ENCODE results near the gene TMEM239. TPM values are rescaled to one million over a fixed set of nuclear protein-coding genes. Genes with fewer than 3 reads are reported as not detected.
"Not testable (repeated sequence)": the region's sequence is repeated elsewhere in the genome, so short reads cannot be mapped to it uniquely, and the experiment has no call there.

TMEM239 gene
- not detected in 2 replicates for total RNA-seq (2014; rRNA removed; shearing (Covaris generic))
- not detected in 2 replicates for polyA plus RNA-seq (2015; cell fraction: cytosol; rRNA removed)
- polyA plus RNA-seq (2015; cell fraction: nucleus; rRNA removed), result not detected in 2 replicates

GRCh38 chr20:2816030-2816582, at the start of gene TMEM239:
TMEM239 (plus strand) TSS chr20:2816364; CDS start chr20:2816555, 191 bp downstream.
- no peak for DNase-seq (ENCODE audit: low read depth)

DNA sequence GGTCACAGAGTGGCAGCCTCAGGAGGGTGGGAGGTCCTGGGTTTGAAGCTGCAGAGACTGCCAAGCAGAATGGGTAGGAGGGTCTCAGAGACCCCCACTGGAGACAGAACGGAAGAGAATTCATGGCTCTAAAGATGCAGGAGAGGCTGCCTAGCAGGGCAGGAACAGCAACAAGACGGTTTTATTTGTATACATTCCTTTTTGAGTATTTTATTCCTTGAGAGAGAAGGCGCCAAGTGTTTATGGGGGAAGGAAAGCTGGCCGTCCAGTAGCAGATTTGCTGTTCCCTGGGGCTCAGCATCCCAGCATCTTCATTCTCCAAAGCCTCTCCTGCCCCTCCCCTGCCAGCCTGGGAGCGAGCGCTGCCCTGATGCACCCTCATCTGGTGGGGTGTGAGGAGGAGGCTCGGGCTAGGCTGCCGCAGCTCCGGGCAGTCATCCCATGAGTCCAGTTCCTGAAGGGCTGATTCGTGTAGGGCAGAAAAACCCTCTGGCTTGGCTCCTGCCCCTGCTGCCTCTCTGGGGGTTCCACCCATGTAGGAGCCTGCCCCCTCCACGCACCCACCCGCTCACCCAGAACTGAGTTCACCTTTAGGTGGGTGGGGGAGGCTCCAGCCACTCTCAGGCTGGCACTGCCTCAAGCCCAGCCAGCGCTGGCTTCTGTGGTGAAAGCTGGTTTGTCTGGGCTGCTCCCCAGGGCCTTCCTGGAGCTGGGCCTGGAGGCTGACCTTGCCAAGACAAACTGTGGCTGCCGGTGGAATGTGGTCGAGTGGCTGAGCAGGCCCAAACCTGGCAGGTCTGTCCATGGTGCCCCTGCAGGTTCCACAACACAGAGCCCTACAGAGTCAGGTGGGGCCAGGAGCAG, 48.2 kb upstream of the TMEM239 start:
- DNase-seq (ENCODE audit: low read depth), result peak; percentile 45

- no peak for DNase-seq (ENCODE audit: low read depth)
Observed at GRCh38 chr20:2768632-2769015, 47.5 kb upstream of the TMEM239 start.

DNA sequence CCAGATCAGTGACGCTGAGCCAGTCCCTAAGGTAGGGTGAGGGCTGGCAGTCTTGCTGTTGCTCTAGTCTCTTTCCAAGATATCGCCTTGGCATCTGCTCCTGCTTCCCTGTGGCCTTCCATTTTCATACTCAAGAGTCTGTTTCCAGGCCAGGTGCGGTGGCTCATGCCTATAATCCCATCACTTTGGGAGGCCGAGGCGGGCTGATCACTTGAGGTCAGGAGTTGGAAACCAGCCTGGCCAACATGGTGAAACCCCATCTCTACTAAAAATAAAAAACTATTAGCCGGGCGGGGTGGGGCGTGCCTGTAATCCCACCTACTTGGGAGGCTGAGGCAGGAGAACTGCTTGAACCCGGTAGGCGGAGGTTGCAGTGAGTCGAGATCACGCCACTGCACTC, 46.1 kb upstream of the TMEM239 start:
- not testable (repeated sequence) for DNase-seq (ENCODE audit: low read depth)

DNA sequence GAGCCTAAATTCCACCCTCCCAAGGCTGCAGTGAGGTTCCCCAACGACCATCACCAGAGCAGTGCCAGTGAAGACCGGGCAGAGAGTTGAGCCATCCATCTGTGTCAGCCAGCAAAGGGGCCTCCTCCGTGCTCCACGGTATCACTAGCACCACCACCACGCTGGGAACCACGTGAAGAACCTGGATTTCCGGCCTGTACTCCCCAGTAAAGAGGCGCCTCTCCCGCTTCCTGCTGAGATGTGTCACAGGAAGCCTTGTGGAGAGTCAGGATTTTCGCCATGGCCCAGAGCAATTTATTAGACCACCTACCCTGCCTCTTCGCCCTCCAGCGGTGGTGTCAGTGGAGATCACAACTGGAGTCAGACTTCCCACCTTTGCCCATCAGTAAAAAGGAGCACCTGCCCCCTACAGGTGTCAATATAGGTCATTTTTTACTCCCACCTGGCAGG, 44.5 kb upstream of the TMEM239 start:
- peak; percentile 82 for DNase-seq (ENCODE audit: low read depth)

GRCh38 chr20:2773812-2774211, 42.4 kb upstream of the TMEM239 start:
- no peak for DNase-seq (ENCODE audit: low read depth)

GRCh38 chr20:2775139-2775538, 41.0 kb upstream of the TMEM239 start:
- DNase-seq (ENCODE audit: low read depth), result no peak

- no peak for DNase-seq (ENCODE audit: low read depth)
Observed at GRCh38 chr20:2778602-2779321, 37.4 kb upstream of the TMEM239 start.

- DNase-seq (ENCODE audit: low read depth), result no peak
Observed at GRCh38 chr20:2780948-2781347, 35.2 kb upstream of the TMEM239 start.

DNA sequence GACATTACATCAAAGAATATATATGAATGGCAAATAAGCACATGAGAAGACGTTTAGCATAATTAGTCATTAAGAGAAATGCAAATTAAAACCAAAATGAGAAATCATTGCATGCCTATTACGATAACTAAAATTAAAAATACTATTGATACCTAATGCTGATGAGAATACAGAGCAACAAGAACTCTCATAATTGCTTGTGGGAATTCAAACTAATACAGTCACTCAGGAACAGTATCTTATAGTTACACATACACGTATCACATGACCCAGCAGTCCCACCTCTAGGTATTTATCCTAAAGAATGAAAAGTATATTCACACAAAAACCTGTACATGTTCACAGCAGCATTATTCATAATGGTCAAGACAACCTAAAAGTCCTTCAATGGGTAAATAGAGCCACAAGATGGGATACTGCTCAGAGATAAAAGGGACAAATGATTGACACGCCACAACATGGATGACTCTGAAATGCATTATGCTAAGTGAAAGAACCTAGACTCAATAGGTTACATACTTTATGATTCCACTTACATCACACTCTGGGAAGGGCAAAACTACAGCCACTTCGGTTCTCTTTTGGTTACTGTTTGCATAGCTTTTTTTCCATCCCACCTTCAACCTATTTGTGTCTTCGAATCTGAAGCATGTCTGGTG, 32.1 kb upstream of the TMEM239 start:
- no peak for DNase-seq (ENCODE audit: low read depth)

DNA sequence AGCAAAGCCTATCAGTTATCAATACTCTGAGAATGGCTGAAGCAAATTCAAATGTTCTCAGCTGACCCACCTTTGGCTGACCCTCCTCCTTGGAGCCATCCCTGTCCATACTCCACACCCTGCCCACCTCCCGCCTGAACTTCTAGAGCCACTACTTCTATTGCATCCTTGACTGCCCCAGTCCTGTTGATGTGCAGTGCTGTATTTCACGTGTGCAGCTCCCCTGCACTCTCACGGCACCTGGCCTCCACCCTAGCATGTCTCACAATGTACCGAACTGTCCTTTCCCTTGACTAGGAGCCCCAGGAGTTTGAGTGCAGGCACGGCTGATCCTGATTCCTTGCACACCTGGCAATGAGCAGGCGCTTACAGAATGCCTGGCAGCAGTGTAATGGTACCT, 22.7 kb upstream of the TMEM239 start:
- DNase-seq (ENCODE audit: low read depth), result no peak

DNA sequence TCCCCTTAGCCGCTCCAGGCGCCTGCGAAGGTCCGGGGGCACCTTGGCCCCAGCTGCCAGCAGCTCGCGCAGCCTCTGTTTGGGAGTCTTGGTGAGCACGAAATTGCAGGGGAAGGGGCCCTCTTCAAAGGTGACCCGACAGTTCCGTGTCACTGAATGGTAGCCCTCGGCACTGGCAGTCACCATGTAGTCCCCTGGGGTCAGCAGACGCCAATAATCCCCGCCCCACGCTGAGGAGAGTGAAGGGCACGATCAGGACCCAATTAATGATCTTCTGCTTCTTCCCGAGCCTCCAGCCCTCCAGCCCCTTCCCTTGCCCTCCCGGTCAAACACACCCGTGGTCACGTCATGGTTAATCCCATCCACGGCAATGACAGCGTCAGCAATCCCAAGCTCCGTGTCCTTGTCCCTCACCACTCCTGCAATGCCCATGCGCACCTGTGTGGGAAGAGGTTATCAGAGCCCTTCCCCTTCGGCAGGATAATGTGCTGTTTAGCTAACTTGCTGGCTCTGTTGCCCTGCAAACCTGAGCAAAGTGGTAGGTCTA, 21.9 kb upstream of the TMEM239 start:
- DNase-seq (ENCODE audit: low read depth), result no peak

GRCh38 chr20:2794866-2795447, 21.2 kb upstream of the TMEM239 start:
- no peak for DNase-seq (ENCODE audit: low read depth)

- no peak for DNase-seq (ENCODE audit: low read depth)
Observed at GRCh38 chr20:2795451-2795850, 20.7 kb upstream of the TMEM239 start.

DNA sequence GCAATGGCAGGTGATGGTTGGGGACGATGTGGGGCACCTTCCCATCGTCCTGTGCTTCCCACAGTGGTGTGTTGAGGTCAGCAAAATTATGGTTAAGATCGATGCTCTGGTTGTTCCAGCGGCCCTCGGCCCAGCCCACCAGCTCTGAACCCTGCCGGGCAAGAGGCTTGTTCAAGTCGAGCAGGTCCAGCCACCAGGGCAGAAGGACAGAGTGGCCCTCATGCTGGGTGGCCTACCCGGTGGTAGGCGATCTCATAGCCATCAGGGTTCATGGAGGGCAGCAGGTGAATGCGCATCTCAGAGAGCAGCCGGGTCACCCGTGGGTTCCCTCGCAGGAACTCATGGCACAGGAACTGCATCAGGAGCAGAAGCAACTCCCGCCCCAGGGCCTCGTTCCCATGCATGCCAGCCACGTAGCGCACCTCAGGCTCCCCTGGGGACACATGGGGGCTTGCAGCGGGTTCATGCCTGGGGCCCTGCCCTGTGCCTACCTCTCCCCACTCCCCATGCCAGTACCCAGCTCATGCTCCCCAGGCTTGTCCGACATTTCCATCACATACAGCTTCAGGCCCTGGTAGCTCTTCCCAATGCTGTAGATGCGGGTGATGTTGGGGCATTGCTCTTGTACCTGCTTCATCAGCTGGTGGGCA, 20.0 kb upstream of the TMEM239 start:
- DNase-seq (ENCODE audit: low read depth), result no peak

GRCh38 chr20:2797136-2797983, 18.8 kb upstream of the TMEM239 start:
- DNase-seq (ENCODE audit: low read depth), result no peak

- no peak for DNase-seq (ENCODE audit: low read depth)
Observed at GRCh38 chr20:2798095-2798805, 17.9 kb upstream of the TMEM239 start.

DNA sequence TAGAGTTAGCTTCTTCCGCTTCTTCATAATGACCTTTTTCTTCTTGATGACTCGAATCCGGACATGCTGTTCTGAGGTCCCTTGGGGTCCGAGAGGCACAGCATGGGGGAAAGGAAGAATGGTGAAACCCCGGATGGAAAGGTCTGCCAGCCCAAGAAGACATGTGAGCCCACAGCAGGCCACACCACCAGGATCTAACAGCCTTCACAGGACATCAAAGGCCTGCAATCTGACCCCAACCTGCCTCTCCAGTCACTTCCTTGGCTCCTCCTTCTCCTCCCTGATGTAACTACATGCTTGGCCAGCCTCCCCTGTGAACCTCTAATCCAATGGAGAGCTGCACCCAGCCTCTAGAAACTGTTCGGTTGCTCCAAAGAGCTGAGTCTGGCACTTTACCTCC, 17.4 kb upstream of the TMEM239 start:
- DNase-seq (ENCODE audit: low read depth), result peak; percentile 14

GRCh38 chr20:2799271-2799670, 16.9 kb upstream of the TMEM239 start:
- no peak for DNase-seq (ENCODE audit: low read depth)
